K562 (cell line): ENCODE measurements around the gene EPN2. TPM values are rescaled to one million over a fixed set of nuclear protein-coding genes. Genes with fewer than 3 reads are reported as not detected.

Source experiments
- ATAC-seq: fragments of 200-7000 bp; cut with Tn5 transposase; 3 replicates; pipeline ENCODE4 v1.9.1; 2020; ENCODE audit warnings: moderate library complexity
- BruUV-seq: library from RNA; stranded (reverse); fragments of 400-500 nt; replicated peaks from 2 replicates; lab custom pipeline; 2021; lab: Mats Ljungman, UMichigan
- CTCF ChIA-PET: fragments of 300-600 bp; formaldehyde crosslinking; extraction: SDS; loops from one replicate; lab custom pipeline; 2021; ENCODE audit warnings: low intra/inter-chr PET ratio; lab: Yijun Ruan, JAX
- POLR2A ChIA-PET: fragments of 300-600, 350-650 bp; sonication (Branson Sonifier 250); formaldehyde crosslinking; extraction: SDS; loops from one replicate; lab custom pipeline; 2021; ENCODE audit warnings: antibody characterized with exemption, inconsistent platforms; lab: Yijun Ruan, JAX
- DNase-seq, 4 experiments: peaks; one replicate each; pipeline versions ENCODE4 v3.0.0 to v3.0.0-alpha.2; 2011 to 2018; ENCODE audit warnings: low spot score in 3 of 4, mixed read lengths in 3 of 4; ENCODE audit errors: extremely low read depth in 1 of 4
- FAIRE-seq: peaks from 2 replicates; lab custom pipeline; 2011; peaks lifted over from hg19 to GRCh38; lab: Jason Lieb, UNC
- H2AFZ ChIP-seq: 2 replicates; pipeline ENCODE4 v1.6.0; 2011; ENCODE audit warnings: low read depth, low read length, control low read depth, inconsistent platforms
- H3K27ac ChIP-seq: fragments of 200-600 bp; 3 replicates; pipeline ENCODE4 v1.8.0; 2011; ENCODE audit warnings: low read depth, mild to moderate bottlenecking, control low read depth, inconsistent platforms, low read length, moderate library complexity, mixed read lengths; ENCODE audit errors: extremely low read depth
- H3K27me3 ChIP-seq, 2 experiments: fragments of 300-600 bp in 1 of 2; 2 replicates in 1 of 2; 3 replicates in 1 of 2; pipeline versions ENCODE4 v1.6.0 to v1.8.0; 2011; ENCODE audit warnings: inconsistent platforms in 2 of 2, low read length in 2 of 2, mild to moderate bottlenecking in 1 of 2, mixed read lengths in 1 of 2, moderate library complexity in 1 of 2; ENCODE audit not compliant: control insufficient read depth in 2 of 2, insufficient read depth in 2 of 2
- H3K36me3 ChIP-seq: fragments of 300-600 bp; 3 replicates; pipeline ENCODE4 v1.8.0; 2011; ENCODE audit warnings: mild to moderate bottlenecking, low read length, inconsistent platforms; ENCODE audit not compliant: control insufficient read depth, insufficient read depth
- H3K4me1 ChIP-seq, 2 experiments: fragments of 200-600 bp in 1 of 2; replicated peaks in 1 of 2; 2 replicates in 1 of 2; 3 replicates in 1 of 2; pipeline versions ENCODE4 v1.5.1 to v1.8.0; 2011; ENCODE audit warnings: inconsistent platforms in 2 of 2, low read length in 2 of 2, mild to moderate bottlenecking in 1 of 2, mixed read lengths in 1 of 2, moderate library complexity in 1 of 2; ENCODE audit not compliant: control insufficient read depth in 2 of 2, insufficient read depth in 2 of 2
- H3K4me2 ChIP-seq: 2 replicates; pipeline ENCODE4 v1.6.1; 2011; ENCODE audit warnings: low read length, control low read depth, inconsistent platforms, mixed read lengths; ENCODE audit not compliant: insufficient read depth
- H3K4me3 ChIP-seq: fragments of 200-600 bp; sonication (generic), shearing (Covaris generic); 2 replicates; pipeline ENCODE4 v1.5.1; 2016; ENCODE audit warnings: control low read depth, inconsistent platforms
- H3K79me2 ChIP-seq: fragments of 200-600 bp; 3 replicates; pipeline ENCODE4 v1.8.0; 2011; ENCODE audit warnings: low read length, inconsistent platforms; ENCODE audit not compliant: control insufficient read depth, insufficient read depth
- H3K9ac ChIP-seq, 2 experiments: 2 replicates each; pipeline versions ENCODE4 v1.6.0 to v1.6.1; 2011; ENCODE audit warnings: low read depth in 2 of 2, low read length in 2 of 2, control low read depth in 1 of 2, inconsistent platforms in 1 of 2, mild to moderate bottlenecking in 1 of 2, mixed read lengths in 1 of 2; ENCODE audit not compliant: insufficient read depth in 1 of 2
- H3K9me1 ChIP-seq: one replicate; pipeline ENCODE4 v1.6.0; 2011; ENCODE audit warnings: inconsistent platforms, mild to moderate bottlenecking, low read length, moderate library complexity; ENCODE audit not compliant: control insufficient read depth, insufficient read depth
- H3K9me3 ChIP-seq: replicated peaks from 2 replicates; pipeline ENCODE4 v1.5.1; 2011; ENCODE audit warnings: low read depth, low read length, inconsistent platforms; ENCODE audit not compliant: control insufficient read depth, insufficient read depth
- H4K20me1 ChIP-seq: replicated peaks from 2 replicates; pipeline ENCODE4 v1.6.1; 2011; ENCODE audit warnings: low read length, inconsistent platforms, mixed read lengths; ENCODE audit not compliant: control insufficient read depth, insufficient read depth
- CSDE1 ChIP-seq, 2 experiments: fragments of 450-650 bp; IDR thresholded peaks; 2 replicates each; pipeline ENCODE4 v1.6.1; 2016; ENCODE audit warnings: mild to moderate bottlenecking in 1 of 2
- DEAF1 ChIP-seq: fragments of 450-650 bp; formaldehyde crosslinking; IDR thresholded peaks from 2 replicates; pipeline ENCODE4 v1.4.0; 2020; ENCODE audit warnings: mild to moderate bottlenecking, moderate library complexity
- FUS ChIP-seq: fragments of 200-400 bp; formaldehyde crosslinking; optimal IDR thresholded peaks from 2 replicates; pipeline ENCODE3; 2017; ENCODE audit warnings: low read depth, low read length
- HDAC1 ChIP-seq, 2 experiments: fragments of 450-650 bp; IDR thresholded peaks; 2 replicates each; pipeline ENCODE4 v1.6.1; 2016 to 2017; ENCODE audit warnings: inconsistent platforms in 1 of 2, mild to moderate bottlenecking in 1 of 2, moderate library complexity in 1 of 2
- MYC ChIP-seq, 2 experiments: fragments of 250-450 bp in 1 of 2; sonication (Bioruptor Pico) in 1 of 2; IDR thresholded peaks; 2 replicates each; pipeline versions ENCODE4 v1.5.1 to v1.6.1; 2012 to 2021; ENCODE audit warnings: low read depth in 2 of 2, borderline replicate concordance in 1 of 2, improper control_type of control experiment in 1 of 2, low read length in 1 of 2, mild to moderate bottlenecking in 1 of 2, moderate library complexity in 1 of 2
- PREB ChIP-seq: sonication (generic); formaldehyde crosslinking; IDR thresholded peaks from 2 replicates; pipeline ENCODE4 v1.8.1; 2023; ENCODE audit warnings: mild to moderate bottlenecking, missing genetic modification reagents
- RBM34 ChIP-seq: fragments of 200-400 bp; formaldehyde crosslinking; IDR thresholded peaks from 2 replicates; pipeline ENCODE4 v1.6.1; 2018; ENCODE audit warnings: low read length, borderline replicate concordance; ENCODE audit not compliant: insufficient read depth
- RCOR1 ChIP-seq, 2 experiments: IDR thresholded peaks; 2 replicates each; pipeline ENCODE4 v1.6.1; 2012; ENCODE audit warnings: low read depth in 2 of 2, low read length in 2 of 2, borderline replicate concordance in 1 of 2, improper control_type of control experiment in 1 of 2
- SRSF1 ChIP-seq: fragments of 200-400 bp; formaldehyde crosslinking; IDR thresholded peaks from 2 replicates; pipeline ENCODE4 v1.6.1; 2017; ENCODE audit warnings: mild to moderate bottlenecking, low read depth, low read length, moderate library complexity
- TAF15 ChIP-seq: fragments of 200-400 bp; formaldehyde crosslinking; IDR thresholded peaks from 2 replicates; pipeline ENCODE4 v1.6.1; 2017; ENCODE audit warnings: mild to moderate bottlenecking, low read depth, low read length, moderate library complexity
- ZNF165 ChIP-seq: fragments of 250-450 bp; sonication (Bioruptor Pico); IDR thresholded peaks from 2 replicates; pipeline ENCODE4 v1.4.0; 2020; ENCODE audit warnings: borderline replicate concordance
- WGBS: fragments of 100-300 bp; shearing (Covaris generic); methylation state at CpG from one replicate; pipeline ENCODE4 v1.1.6; 2016; ENCODE audit warnings: low coverage, mixed read lengths; ENCODE audit not compliant: insufficient coverage; ENCODE audit errors: missing lambda C conversion rate; 5-methylcytosine and 5-hydroxymethylcytosine counted together
- in situ Hi-C: fragments of 300-500 bp; cut with MboI; formaldehyde crosslinking; loops from 4 replicates; pipeline ENCODE4 v1.15.0; 2018; ENCODE audit warnings: inconsistent platforms, mixed read lengths
- intact Hi-C: fragments of 100-400 bp; cut with micrococcal nuclease; formaldehyde crosslinking; loops from 2 replicates; pipeline ENCODE4 v1.14.2; 2022
- polyA plus RNA-seq, 8 experiments: library from polyadenylated mRNA; depleted of rRNA in 4 of 8; stranded (reverse) in 5 of 8; unstranded in 3 of 8; fragments of >200 nt; fragmentation: Nextera tagmentation in 2 of 8; fragmentation: Illumina TruSeq in 1 of 8; extraction: Ambion mirVana in 2 of 8; extraction: Trizol in 1 of 8; gene quantifications; 2 replicates each; pipeline versions ENCODE4 v1.2.1 to v1.2.3, GENCODE V29; 2011 to 2014; ENCODE audit warnings: inconsistent platforms in 1 of 8, missing spikeins in 1 of 8
- total RNA-seq, 7 experiments: library from RNA; depleted of rRNA in 6 of 7; stranded (reverse); fragments of >200 nt in 6 of 7; fragmentation: Illumina TruSeq in 2 of 7; extraction: Trizol in 2 of 7; gene quantifications; 2 replicates each; pipeline versions ENCODE4 v1.2.1 to v1.2.3, GENCODE V29; 2011 to 2021; ENCODE audit warnings: low replicate concordance in 1 of 7
- TF ChIP-seq, protein P1 (sequence below): sonication (generic); formaldehyde crosslinking; IDR thresholded peaks from 2 replicates; pipeline ENCODE4 v1.9.0; 2022; ENCODE audit warnings: mild to moderate bottlenecking, missing genetic modification reagents
- TF ChIP-seq, protein P2 (sequence below): sonication (generic); formaldehyde crosslinking; IDR thresholded peaks from 2 replicates; pipeline ENCODE4 v1.5.0; 2020; ENCODE audit warnings: missing genetic modification reagents
- TF ChIP-seq, protein P3 (sequence below): fragments of 250-450 bp; sonication (Bioruptor Pico); IDR thresholded peaks from 2 replicates; pipeline ENCODE4 v1.5.0; 2021; ENCODE audit warnings: mild to moderate bottlenecking, moderate library complexity

Gene EPN2
- total and polyA plus RNA-seq, 9 of the 15 experiments (the other 6 are each of a cell fraction or from before 2014, with no cell fraction given), result 1.0 to 12.9 (median 8.9) TPM

- intact Hi-C loops, result no loop called here
- CTCF ChIA-PET, result no interaction called here
- WGBS, result 59% methylated on average over 7 of the region's 7 CpGs
- TF ChIP-seq PREB (no peak), DEAF1 (CRISPR knock-in tag) (no peak), TAF15 (no peak), RCOR1 (IDR thresholded peaks at IDR 0.05; ENCODE audit: borderline replicate concordance in 1 of 2, low read depth in 2 of 2, low read length in 2 of 2) (no peak), MYC (IDR thresholded peaks at IDR 0.05; ENCODE audit: low read depth, low read length) (no peak), MYC (CRISPR knock-in tag; IDR thresholded peaks at IDR 0.05; ENCODE audit: borderline replicate concordance, low read depth) (no peak), HDAC1 (IDR thresholded peaks at IDR 0.05) (no peak), CSDE1 (IDR thresholded peaks at IDR 0.05) (no peak), SRSF1 (no peak), RBM34 (no peak), ZNF165 (CRISPR knock-in tag) (no peak), FUS (no peak)
- TF ChIP-seq, protein P1, sequence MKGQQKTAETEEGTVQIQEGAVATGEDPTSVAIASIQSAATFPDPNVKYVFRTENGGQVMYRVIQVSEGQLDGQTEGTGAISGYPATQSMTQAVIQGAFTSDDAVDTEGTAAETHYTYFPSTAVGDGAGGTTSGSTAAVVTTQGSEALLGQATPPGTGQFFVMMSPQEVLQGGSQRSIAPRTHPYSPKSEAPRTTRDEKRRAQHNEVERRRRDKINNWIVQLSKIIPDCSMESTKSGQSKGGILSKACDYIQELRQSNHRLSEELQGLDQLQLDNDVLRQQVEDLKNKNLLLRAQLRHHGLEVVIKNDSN (CRISPR knock-in tag), result no peak
- TF ChIP-seq, protein P2, sequence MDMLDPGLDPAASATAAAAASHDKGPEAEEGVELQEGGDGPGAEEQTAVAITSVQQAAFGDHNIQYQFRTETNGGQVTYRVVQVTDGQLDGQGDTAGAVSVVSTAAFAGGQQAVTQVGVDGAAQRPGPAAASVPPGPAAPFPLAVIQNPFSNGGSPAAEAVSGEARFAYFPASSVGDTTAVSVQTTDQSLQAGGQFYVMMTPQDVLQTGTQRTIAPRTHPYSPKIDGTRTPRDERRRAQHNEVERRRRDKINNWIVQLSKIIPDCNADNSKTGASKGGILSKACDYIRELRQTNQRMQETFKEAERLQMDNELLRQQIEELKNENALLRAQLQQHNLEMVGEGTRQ (CRISPR knock-in tag), result no peak
- TF ChIP-seq, protein P3, sequence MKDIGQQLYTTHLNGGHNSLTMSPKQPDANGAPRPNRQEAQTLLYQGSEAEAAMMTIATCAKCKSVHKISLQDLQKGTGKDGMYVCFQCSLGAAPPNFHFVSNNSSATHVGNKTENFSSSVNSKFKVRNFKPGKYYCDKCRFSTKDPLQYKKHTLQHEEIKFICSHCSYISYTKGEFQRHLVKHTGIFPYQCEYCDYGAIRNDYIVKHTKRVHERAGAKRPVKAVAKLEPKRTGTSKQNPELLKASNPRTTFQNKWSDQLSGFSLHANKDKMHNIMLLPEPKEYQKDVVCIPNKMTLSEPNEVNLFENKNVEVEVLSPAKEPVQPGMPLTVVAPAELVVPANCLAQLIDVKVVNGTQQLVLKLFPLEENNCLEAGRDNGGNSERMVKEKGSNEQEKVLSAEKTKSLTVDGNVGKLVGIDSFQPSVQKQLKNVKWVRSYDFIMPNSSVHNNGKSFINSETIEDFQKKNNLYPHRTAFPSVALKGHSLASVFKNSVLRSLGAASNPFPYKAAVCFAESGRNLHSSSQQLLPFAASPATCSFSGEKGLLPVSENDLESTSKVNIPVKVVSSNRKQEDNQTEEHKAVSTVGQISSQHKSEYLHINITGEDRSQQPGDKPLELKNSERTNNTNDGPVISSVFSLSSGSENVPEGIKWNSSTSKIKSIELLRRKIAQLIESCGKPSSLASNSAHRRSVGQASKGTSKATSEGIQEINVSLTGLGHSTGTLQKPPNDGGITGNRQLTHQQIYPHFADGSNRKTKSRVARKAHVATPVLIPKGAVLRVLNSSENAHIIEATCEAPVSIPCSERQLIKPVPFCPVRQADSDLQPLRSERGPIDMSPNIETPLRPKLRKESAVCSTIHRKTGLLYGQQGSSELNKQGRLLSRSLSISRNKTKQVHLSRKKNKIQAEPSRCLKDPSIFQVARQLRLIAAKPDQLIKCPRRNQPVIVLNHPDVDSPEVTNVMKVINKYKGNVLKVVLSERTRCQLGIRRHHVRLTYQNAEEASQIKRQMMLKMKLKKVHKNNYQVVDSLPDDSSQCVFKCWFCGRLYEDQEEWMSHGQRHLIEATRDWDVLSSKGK (CRISPR knock-in tag), result no peak
Measured at GRCh38 chr17:19273731-19274130, 36.6 kb downstream of the EPN2 start.

More at GRCh38 chr17:19273731-19274130, 36.6 kb downstream of the EPN2 start:
- no peak overlapping the region for H2AFZ ChIP-seq
- H3K4me3 ChIP-seq, result no peak overlapping the region
- no peak overlapping the region for H3K9ac ChIP-seq
- no peak for DNase-seq
- peaks cover 4% of the 10 kb centered on the region; the same call in 2 of the 3 replicates for H3K36me3 ChIP-seq
- FAIRE-seq, result no peak
- no peaks in the 10 kb centered on the region for H3K9me1 ChIP-seq
- no peak overlapping the region for H3K27ac ChIP-seq
- in situ Hi-C loops, result no loop called here
- H4K20me1 ChIP-seq, result peaks cover 6% of the 10 kb centered on the region; the same call in 1 of the 2 replicates
- POLR2A ChIA-PET, result no interaction called here
- BruUV-seq, result no TSS peak
- 0 out of 3 replicates have a peak, but pooled peaks cover 2% of the 10 kb centered on the region for H3K79me2 ChIP-seq
- ATAC-seq, result no peak
- no peaks in the 10 kb centered on the region for H3K9me3 ChIP-seq
- no peak overlapping the region for H3K4me2 ChIP-seq
- H3K27me3 ChIP-seq, result no peaks in the 10 kb centered on the region
- peaks cover 16 to 43% of the 10 kb centered on the region in 2 experiments; a peak in 4 of 5 replicates for H3K4me1 ChIP-seq
